ENCODE data around the gene BLVRA. TPM values are rescaled to one million over a fixed set of nuclear protein-coding genes. Genes with fewer than 3 reads are reported as not detected.

BLVRA gene
- total RNA-seq, 1 donor from 2014 or later: 18.2 TPM

- Mint-ChIP-seq H3K4me3 (ENCODE audit: unreplicated experiment) (no peak overlapping the region), H3K4me1 (ENCODE audit: unreplicated experiment) (no peaks in the 10 kb centered on the region), H3K27ac (ENCODE audit: unreplicated experiment) (no peak overlapping the region), H3K36me3 (ENCODE audit: low read depth, unreplicated experiment) (no peaks in the 10 kb centered on the region), H3K9me3 (ENCODE audit: unreplicated experiment) (no peaks in the 10 kb centered on the region), H3K27me3 (ENCODE audit: unreplicated experiment) (peaks cover 2% of the 10 kb centered on the region)
- no peak for DNase-seq (ENCODE audit: low spot score)
- TF ChIP-seq, protein P1, sequence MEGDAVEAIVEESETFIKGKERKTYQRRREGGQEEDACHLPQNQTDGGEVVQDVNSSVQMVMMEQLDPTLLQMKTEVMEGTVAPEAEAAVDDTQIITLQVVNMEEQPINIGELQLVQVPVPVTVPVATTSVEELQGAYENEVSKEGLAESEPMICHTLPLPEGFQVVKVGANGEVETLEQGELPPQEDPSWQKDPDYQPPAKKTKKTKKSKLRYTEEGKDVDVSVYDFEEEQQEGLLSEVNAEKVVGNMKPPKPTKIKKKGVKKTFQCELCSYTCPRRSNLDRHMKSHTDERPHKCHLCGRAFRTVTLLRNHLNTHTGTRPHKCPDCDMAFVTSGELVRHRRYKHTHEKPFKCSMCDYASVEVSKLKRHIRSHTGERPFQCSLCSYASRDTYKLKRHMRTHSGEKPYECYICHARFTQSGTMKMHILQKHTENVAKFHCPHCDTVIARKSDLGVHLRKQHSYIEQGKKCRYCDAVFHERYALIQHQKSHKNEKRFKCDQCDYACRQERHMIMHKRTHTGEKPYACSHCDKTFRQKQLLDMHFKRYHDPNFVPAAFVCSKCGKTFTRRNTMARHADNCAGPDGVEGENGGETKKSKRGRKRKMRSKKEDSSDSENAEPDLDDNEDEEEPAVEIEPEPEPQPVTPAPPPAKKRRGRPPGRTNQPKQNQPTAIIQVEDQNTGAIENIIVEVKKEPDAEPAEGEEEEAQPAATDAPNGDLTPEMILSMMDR (IDR thresholded peaks at IDR 0.05; ENCODE audit: unreplicated experiment): no peak
These were observed 9.0 kb upstream of the BLVRA start for GRCh38 chr7:43749383-43749940.

GRCh38 chr7:43750016-43750887, 8.2 kb upstream of the BLVRA start:
- H3K9me3 Mint-ChIP-seq (ENCODE audit: unreplicated experiment): no peaks in the 10 kb centered on the region
- H3K27me3 Mint-ChIP-seq (ENCODE audit: unreplicated experiment): peaks cover 2% of the 10 kb centered on the region
- H3K4me1 Mint-ChIP-seq (ENCODE audit: unreplicated experiment): no peaks in the 10 kb centered on the region
- no peak overlapping the region for H3K27ac Mint-ChIP-seq (ENCODE audit: unreplicated experiment)
- TF ChIP-seq, protein P1 (IDR thresholded peaks at IDR 0.05; ENCODE audit: unreplicated experiment): no peak
- DNase-seq (ENCODE audit: low spot score): no peak
- no peaks in the 10 kb centered on the region for H3K36me3 Mint-ChIP-seq (ENCODE audit: low read depth, unreplicated experiment)
- no peak overlapping the region for H3K4me3 Mint-ChIP-seq (ENCODE audit: unreplicated experiment)

DNA sequence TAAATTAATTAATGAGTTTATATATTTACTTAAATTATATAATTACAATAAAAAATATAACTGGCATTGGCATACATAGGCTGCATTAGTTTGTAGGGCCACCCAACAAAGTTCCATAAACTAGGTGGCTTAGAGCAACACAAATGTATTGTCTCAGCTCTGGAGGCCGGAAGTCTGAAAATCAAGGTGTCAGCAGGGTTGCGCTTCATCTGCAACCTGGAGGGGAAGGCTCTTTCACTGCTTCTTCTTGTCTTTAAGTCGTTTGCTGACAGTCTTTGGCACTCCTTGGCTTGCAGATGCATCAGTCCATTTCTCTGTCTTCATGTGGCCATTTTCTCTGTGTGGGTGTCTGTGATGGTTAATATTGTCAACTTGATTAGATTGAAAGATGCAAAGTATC, 6.1 kb upstream of the BLVRA start:
- H3K4me3 Mint-ChIP-seq (ENCODE audit: unreplicated experiment): no peak overlapping the region
- TF ChIP-seq, protein P1 (IDR thresholded peaks at IDR 0.05; ENCODE audit: unreplicated experiment): no peak
- H3K27me3 Mint-ChIP-seq (ENCODE audit: unreplicated experiment): peaks cover 5% of the 10 kb centered on the region
- H3K9me3 Mint-ChIP-seq (ENCODE audit: unreplicated experiment): no peaks in the 10 kb centered on the region
- no peak for DNase-seq (ENCODE audit: low spot score)
- H3K4me1 Mint-ChIP-seq (ENCODE audit: unreplicated experiment): peaks cover 4% of the 10 kb centered on the region
- no peaks in the 10 kb centered on the region for H3K36me3 Mint-ChIP-seq (ENCODE audit: low read depth, unreplicated experiment)
- H3K27ac Mint-ChIP-seq (ENCODE audit: unreplicated experiment): no peak overlapping the region

GRCh38 chr7:43753271-43753810, 5.1 kb upstream of the BLVRA start:
- Mint-ChIP-seq H3K27me3 (ENCODE audit: unreplicated experiment) (peaks cover 12% of the 10 kb centered on the region), H3K9me3 (ENCODE audit: unreplicated experiment) (no peaks in the 10 kb centered on the region), H3K4me1 (ENCODE audit: unreplicated experiment) (peaks cover 11% of the 10 kb centered on the region), H3K36me3 (ENCODE audit: low read depth, unreplicated experiment) (no peaks in the 10 kb centered on the region), H3K27ac (ENCODE audit: unreplicated experiment) (no peak overlapping the region), H3K4me3 (ENCODE audit: unreplicated experiment) (no peak overlapping the region)
- DNase-seq (ENCODE audit: low spot score): no peak
- TF ChIP-seq, protein P1 (IDR thresholded peaks at IDR 0.05; ENCODE audit: unreplicated experiment): no peak

DNA sequence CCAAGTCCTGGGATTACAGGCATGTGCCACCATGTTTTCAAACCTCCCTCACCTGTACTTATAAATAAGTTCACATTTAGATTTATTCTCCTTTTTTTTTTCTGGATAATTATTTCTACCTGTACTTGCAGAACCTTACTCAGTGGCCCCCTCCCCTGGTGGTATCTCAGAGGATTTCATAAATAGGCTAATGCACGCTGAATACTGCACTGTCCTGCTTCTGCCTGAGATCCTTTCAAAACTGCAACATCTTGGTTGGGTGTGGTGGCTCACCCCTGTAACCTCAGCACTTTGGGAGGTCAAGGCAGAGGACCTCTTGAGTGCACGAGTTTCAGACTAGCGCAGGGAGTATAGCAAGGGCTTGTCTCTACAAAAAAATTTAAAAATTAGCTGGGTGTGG, 4.6 kb upstream of the BLVRA start:
- H3K27me3 Mint-ChIP-seq (ENCODE audit: unreplicated experiment): peaks cover 12% of the 10 kb centered on the region
- no peaks in the 10 kb centered on the region for H3K36me3 Mint-ChIP-seq (ENCODE audit: low read depth, unreplicated experiment)
- no peaks in the 10 kb centered on the region for H3K9me3 Mint-ChIP-seq (ENCODE audit: unreplicated experiment)
- DNase-seq (ENCODE audit: low spot score): no peak
- H3K4me1 Mint-ChIP-seq (ENCODE audit: unreplicated experiment): peaks cover 11% of the 10 kb centered on the region
- TF ChIP-seq, protein P1 (IDR thresholded peaks at IDR 0.05; ENCODE audit: unreplicated experiment): no peak
- H3K27ac Mint-ChIP-seq (ENCODE audit: unreplicated experiment): no peak overlapping the region
- no peak overlapping the region for H3K4me3 Mint-ChIP-seq (ENCODE audit: unreplicated experiment)

All from endothelial cell (in vitro differentiated cells).